Choroid plexus epithelial cell (primary cell): Measurements from ENCODE around the gene COG5.
A peak's percentile ranks its signal among the peaks of the same experiment; 100 is the strongest.

Experiments
- DNase-seq: peaks from one replicate; pipeline ENCODE4 v3.0.0-alpha.2; 2010; ENCODE audit warnings: low read depth
- H3K4me3 ChIP-seq: 2 replicates; pipeline ENCODE4 v1.5.1; 2011; ENCODE audit warnings: low read depth, mild to moderate bottlenecking, control low read depth, low read length, moderate library complexity
- CTCF ChIP-seq: conservative IDR thresholded peaks from 2 replicates; pipeline ENCODE4 v1.5.1; 2011; ENCODE audit warnings: low read depth, mild to moderate bottlenecking, control low read depth, inconsistent platforms, low read length, moderate library complexity

Gene COG5

GRCh38 chr7:107564553-107565298 is 1.0 kb upstream of the COG5 start:
- H3K4me3 ChIP-seq: peak overlapping the region; percentile 97
- DNase-seq: peak; percentile 67
- TF ChIP-seq CTCF: no peak

GRCh38 chr7:107563081-107563774 is 492 bp downstream of the COG5 start:
- peak; percentile 9 for DNase-seq
- TF ChIP-seq CTCF: no peak
- H3K4me3 ChIP-seq: peak overlapping the region; percentile 97

- H3K4me3 ChIP-seq: no peak overlapping the region
- TF ChIP-seq CTCF: no peak
- DNase-seq: no peak
Measured at GRCh38 chr7:107560898-107561516, 2.7 kb downstream of the COG5 start.

- TF ChIP-seq CTCF: no peak
- peak; percentile 81 for DNase-seq
- no peak overlapping the region for H3K4me3 ChIP-seq
Measured at GRCh38 chr7:107559864-107560263, 3.9 kb downstream of the COG5 start.

- no peak for TF ChIP-seq CTCF
- no peak for DNase-seq
- H3K4me3 ChIP-seq: no peak overlapping the region
Measured at GRCh38 chr7:107555893-107556292, 7.8 kb downstream of the COG5 start.

- TF ChIP-seq CTCF: no peak
- H3K4me3 ChIP-seq: no peak overlapping the region
Measured at GRCh38 chr7:107551936-107552335, 11.8 kb downstream of the COG5 start.

More at GRCh38 chr7:107551936-107552335, 11.8 kb downstream of the COG5 start:
- DNase-seq: peak; percentile 10
